Stimulated activated CD4-positive, alpha-beta T cell treated with anti-CD3 and anti-CD28 coated beads, Interleukin-12 subunit alpha, Interleukin-12 subunit beta, amount 100 ng/mL, for 4 hours (primary cell): Measurements from ENCODE around the gene NOC2L.
"Not testable (repeated sequence)": the region's sequence is repeated elsewhere in the genome, so short reads cannot be mapped to it uniquely, and the experiment has no call there.

Experiments
- DNase-seq: peaks from one replicate; pipeline ENCODE4 v3.0.0-alpha.2; 2020

NOC2L gene

GRCh38 chr1:960363-961131 lies 1.5 kb upstream of the NOC2L start, which contains the start of gene KLHL17:
Gene KLHL17 (plus strand): TSS chr1:960584. CDS start chr1:960694, 110 bp downstream.
- DNase-seq: peak; percentile 83

GRCh38 chr1:959731-960362 lies 791 bp upstream of the NOC2L start:
- no peak for DNase-seq

GRCh38 chr1:956636-957035 lies 2.4 kb downstream of the NOC2L start:
- no peak for DNase-seq

GRCh38 chr1:955474-955873 lies 3.6 kb downstream of the NOC2L start:
- no peak for DNase-seq

GRCh38 chr1:954927-955326 lies 4.1 kb downstream of the NOC2L start:
- no peak for DNase-seq

- no peak for DNase-seq
Measured at GRCh38 chr1:953524-954320, 5.3 kb downstream of the NOC2L start.

- no peak for DNase-seq
Measured at GRCh38 chr1:952603-953002, 6.5 kb downstream of the NOC2L start.

- DNase-seq: no peak
Measured at GRCh38 chr1:952201-952600, 6.9 kb downstream of the NOC2L start.

- no peak for DNase-seq
Measured at GRCh38 chr1:951364-951763, 7.7 kb downstream of the NOC2L start.

- no peak for DNase-seq
Measured at GRCh38 chr1:950881-951280, 8.2 kb downstream of the NOC2L start.

- DNase-seq: no peak
Measured at GRCh38 chr1:950268-950667, 8.8 kb downstream of the NOC2L start.

- no peak for DNase-seq
Measured at GRCh38 chr1:947958-948357, 11.1 kb downstream of the NOC2L start.

GRCh38 chr1:946811-947210 lies 12.2 kb downstream of the NOC2L start:
- DNase-seq: not testable (repeated sequence)

- no peak for DNase-seq
Measured at GRCh38 chr1:945688-946556, 13.1 kb downstream of the NOC2L start.

GRCh38 chr1:944341-945325 lies 14.4 kb downstream of the NOC2L start:
- DNase-seq: no peak

GRCh38 chr1:943545-944340 lies 15.3 kb downstream of the NOC2L start:
- no peak for DNase-seq

GRCh38 chr1:942864-943533 lies 16.1 kb downstream of the NOC2L start:
- DNase-seq: peak; percentile 25

- no peak for DNase-seq
Measured at GRCh38 chr1:942411-942821, 16.6 kb downstream of the NOC2L start.

- DNase-seq: no peak
Measured at GRCh38 chr1:941588-942383, 17.3 kb downstream of the NOC2L start.
